GM10266 (cell line): ENCODE data around the gene PSMC1.

Experiments
- DNase-seq: peaks from one replicate; pipeline ENCODE4 v3.0.0; 2012; ENCODE audit errors: extremely low spot score
- TF ChIP-seq, protein P1 (sequence below): IDR thresholded peaks from 2 replicates; pipeline ENCODE4 v1.5.1; 2012; ENCODE audit warnings: mild to moderate bottlenecking, low read depth; ENCODE audit not compliant: control insufficient read depth, insufficient read depth; ENCODE audit errors: missing control alignments

Gene PSMC1

DNA sequence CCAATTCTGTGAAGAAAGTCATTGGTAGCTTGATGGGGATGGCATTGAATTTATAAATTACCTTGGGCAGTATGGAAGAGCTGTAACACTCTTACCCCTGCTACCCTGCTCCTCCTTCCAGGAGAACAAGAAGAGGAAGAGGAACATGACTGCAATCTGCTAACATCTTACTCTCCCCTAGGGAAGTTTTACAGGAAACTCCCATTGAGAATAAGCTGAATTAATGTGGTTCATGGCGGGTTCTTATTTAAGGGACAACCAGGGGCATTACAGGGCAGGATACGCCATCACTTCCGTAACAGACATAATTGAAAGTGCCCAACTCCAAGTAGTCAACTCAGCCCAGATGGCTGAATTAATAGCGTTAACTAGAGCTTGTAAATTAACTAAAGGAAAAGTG lies 9.4 kb upstream of the PSMC1 start:
- peak; percentile 1 for DNase-seq
- TF ChIP-seq, protein P1, sequence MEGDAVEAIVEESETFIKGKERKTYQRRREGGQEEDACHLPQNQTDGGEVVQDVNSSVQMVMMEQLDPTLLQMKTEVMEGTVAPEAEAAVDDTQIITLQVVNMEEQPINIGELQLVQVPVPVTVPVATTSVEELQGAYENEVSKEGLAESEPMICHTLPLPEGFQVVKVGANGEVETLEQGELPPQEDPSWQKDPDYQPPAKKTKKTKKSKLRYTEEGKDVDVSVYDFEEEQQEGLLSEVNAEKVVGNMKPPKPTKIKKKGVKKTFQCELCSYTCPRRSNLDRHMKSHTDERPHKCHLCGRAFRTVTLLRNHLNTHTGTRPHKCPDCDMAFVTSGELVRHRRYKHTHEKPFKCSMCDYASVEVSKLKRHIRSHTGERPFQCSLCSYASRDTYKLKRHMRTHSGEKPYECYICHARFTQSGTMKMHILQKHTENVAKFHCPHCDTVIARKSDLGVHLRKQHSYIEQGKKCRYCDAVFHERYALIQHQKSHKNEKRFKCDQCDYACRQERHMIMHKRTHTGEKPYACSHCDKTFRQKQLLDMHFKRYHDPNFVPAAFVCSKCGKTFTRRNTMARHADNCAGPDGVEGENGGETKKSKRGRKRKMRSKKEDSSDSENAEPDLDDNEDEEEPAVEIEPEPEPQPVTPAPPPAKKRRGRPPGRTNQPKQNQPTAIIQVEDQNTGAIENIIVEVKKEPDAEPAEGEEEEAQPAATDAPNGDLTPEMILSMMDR, result no peak

DNA sequence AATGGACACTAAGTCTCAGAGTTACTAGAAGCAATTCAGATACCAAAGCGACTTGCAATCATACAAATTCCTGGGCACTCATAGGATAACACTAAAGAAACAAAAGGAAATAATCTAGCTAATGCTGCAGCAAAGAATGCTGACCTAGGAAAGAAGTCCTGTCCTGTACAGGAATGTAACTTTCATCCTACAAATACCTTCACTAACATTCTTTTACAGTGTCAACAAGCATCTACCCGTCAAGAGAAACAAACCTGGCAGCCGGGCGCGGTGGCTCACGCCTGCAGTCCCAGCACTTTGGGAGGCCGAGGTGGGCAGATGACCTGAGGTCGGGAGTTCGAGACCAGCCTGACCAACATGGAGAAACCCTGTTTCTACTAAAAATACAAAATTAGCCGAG lies 8.9 kb upstream of the PSMC1 start:
- DNase-seq, result peak; percentile 1

DNA sequence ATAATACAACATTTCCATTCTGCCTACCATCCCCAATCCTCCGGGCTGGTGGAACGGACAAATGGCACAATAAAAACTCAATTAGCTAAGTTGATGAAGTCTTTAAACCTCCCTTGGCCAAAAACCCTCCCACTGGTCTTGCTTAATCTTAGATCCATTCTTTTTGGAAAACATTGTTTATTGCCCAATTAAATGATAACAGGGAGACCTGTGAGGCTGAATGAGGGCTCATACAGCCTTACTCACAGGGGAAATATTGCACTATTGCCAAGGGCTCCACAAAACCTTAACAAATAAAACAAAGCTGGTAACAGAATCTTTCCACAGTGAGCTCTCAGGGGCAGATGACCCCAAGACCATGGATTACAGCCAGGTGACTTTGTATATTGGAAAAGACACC lies 7.8 kb upstream of the PSMC1 start:
- DNase-seq, result no peak
- TF ChIP-seq, protein P1, result no peak

DNA sequence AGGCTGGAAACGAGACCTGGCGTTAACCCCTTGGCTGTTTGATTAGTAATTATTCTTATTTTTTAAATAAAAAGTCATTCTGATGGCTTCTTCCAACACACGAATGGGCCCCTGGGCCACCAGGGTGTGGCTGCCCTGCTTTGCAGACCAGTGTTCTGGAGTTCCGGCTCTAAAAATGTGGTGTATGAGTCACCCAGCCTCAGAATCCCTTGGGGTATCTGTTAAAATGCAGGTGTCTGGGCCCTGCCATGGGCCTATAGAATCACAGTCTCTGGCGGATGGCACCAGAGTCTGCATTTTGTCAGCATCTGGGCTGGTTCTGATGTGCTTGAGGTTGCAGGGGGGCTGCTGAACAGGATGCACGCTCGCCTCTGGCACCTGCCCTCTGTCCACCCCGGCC lies 2.5 kb upstream of the PSMC1 start:
- TF ChIP-seq, protein P1, result no peak
- no peak for DNase-seq

DNA sequence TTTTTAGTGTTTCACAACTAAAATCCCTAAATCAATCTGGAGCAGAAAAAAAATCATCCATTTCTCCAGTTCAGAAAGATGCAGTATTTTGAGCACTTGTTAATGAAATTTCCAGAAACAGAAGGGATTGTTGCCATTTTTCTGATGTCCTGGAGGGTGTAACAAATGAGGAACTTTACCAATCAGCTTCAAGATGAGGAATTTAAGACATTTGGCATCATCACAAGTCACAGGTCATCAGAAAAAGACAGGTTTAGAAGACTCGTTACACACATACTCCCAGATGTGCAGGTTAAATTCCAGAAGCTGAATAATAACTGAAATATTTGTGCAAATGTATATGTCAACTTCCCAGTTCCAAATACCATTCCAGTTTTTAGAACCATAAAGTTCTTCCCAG lies 482 bp upstream of the PSMC1 start:
- DNase-seq, result no peak
- TF ChIP-seq, protein P1, result no peak

DNA sequence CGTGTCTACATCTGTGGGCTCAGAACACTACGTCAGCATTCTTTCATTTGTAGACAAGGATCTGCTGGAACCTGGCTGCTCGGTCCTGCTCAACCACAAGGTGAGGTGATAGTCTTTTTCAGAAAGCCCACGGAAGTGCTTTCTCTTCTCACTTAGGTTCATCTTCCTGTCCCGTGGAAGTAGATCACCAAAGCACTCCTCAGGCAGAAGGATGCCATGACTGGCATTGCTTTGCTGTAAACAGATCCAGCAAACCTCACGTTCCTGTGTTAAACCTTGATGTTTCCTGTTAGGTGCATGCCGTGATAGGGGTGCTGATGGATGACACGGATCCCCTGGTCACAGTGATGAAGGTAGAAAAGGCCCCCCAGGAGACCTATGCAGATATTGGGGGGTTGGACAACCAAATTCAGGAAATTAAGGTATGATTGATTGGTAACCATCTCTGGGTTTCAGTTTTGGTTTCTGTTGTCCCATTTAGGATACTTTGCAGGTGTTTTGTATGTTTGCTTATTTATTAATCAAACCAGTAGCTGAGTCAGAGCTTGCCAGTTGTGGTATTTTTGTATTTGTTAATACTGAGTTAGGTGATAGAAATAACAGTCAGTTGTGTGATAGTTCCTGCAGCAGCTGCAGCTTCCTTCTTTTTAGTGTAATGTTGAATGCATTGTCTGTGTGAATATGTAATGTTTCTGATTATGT lies 7.5 kb downstream of the PSMC1 start:
- DNase-seq, result no peak
- TF ChIP-seq, protein P1, result no peak

DNA sequence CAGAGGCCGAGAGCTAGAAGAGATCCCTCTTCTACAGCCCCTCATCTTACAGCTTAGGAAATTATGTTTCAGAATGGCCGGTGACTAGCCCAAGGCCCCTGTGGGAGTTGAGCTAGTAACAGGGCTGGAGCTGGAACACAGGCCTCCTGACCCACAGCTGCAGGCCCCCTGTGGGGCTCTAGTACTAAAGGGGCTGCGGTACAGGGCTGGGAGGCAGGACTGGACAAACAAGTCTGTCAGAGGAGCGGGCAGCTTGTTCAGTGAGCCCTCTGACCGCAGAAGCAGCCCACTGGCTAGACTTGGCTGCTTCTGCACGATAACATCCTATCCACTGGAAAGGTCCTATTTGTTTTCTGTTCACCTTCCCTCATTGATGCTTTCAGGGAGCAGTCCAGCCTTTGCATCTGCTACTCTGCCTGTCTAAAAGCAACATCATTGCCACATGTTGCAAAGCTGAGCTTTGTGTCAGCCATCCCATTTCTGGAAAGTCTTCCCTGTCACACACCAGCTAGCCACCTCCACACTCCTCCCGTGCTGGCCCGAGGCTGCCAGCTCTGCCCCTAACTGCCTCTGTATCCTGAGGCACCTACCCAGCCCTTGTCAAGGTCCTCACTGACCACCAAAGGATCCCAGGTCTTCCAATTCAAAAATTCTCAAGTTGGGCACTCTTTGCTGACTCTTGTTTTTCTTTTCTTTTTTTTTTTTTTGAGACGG lies 10.2 kb downstream of the PSMC1 start:
- TF ChIP-seq, protein P1, result no peak

More for the DNA sequence above, 10.2 kb downstream of the PSMC1 start:
- no peak for DNase-seq
